ENCODE measurements around the gene NNT.

DNA sequence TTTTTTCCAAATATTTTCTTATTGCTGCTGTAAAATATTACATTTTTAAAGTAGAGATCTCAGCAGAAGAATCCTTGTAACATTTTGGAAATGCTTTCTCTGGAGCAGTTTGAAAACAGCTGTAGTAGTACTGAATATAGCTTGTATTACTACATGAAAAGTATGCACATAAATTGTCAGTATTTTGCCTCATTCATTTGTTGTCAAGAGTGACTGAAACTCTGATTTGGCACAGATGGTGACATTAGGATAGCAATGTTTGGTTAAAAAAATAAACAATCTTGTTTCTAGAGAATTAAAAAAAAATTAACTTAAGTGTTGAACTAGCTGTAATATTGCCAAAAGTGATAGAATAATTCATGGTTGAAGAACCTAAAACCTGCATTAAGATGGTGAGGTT lies 90.4 kb downstream of the NNT start:
- TF ChIP-seq POLR2A (IDR thresholded peaks at IDR 0.05; ENCODE audit: low read depth, low read length) (no peak), POLR2AphosphoS5 (IDR thresholded peaks at IDR 0.05; ENCODE audit: low read depth, low read length) (no peak), TAF1 (IDR thresholded peaks at IDR 0.05; ENCODE audit: low read depth, low read length) (no peak), POU2F2 (IDR thresholded peaks at IDR 0.05; ENCODE audit: low read depth, low read length) (no peak), SPI1 (IDR thresholded peaks at IDR 0.05; ENCODE audit: low read depth, low read length) (no peak)

All from GM12891 (cell line).